ENCODE measurements around the gene TRIOBP.

- TF ChIP-seq CTCF (conservative IDR thresholded peaks at IDR 0.05; ENCODE audit: low read depth, low read length), result peak; percentile 47
- no peak for TF ChIP-seq EZH2 (IDR thresholded peaks at IDR 0.05; ENCODE audit: borderline replicate concordance, low read depth, low read length, poor library complexity, severe bottlenecking)
These were observed 121.7 kb downstream of the TRIOBP start for GRCh38 chr22:37818409-37819104.
